ACC112 (cell line): ENCODE data around the gene TRABD2B.

Experiments used
- H2AFZ ChIP-seq: fragments of 200-600 bp; sonication (generic); one replicate; pipeline ENCODE4 v1.6.0; 2017; ENCODE audit warnings: antibody characterized with exemption, low read length; ENCODE audit not compliant: unreplicated experiment
- H3K27ac ChIP-seq: fragments of 200-600 bp; sonication (generic); 2 replicates; pipeline ENCODE4 v1.5.1; 2014; ENCODE audit warnings: low read depth, mild to moderate bottlenecking, antibody characterized with exemption, low read length, moderate library complexity
- H3K27me3 ChIP-seq: fragments of 200-600 bp; sonication (generic); 2 replicates; pipeline ENCODE4 v1.6.1; 2014; ENCODE audit warnings: mild to moderate bottlenecking, antibody characterized with exemption, low read length, moderate library complexity, mixed read lengths; ENCODE audit not compliant: insufficient read depth
- H3K36me3 ChIP-seq: fragments of 200-600 bp; sonication (generic); 2 replicates; pipeline ENCODE4 v1.6.1; 2016; ENCODE audit warnings: mild to moderate bottlenecking, antibody characterized with exemption, low read length, moderate library complexity, mixed read lengths; ENCODE audit not compliant: insufficient read depth
- H3K4me1 ChIP-seq: fragments of 200-600 bp; sonication (generic); one replicate; pipeline ENCODE4 v1.6.1; 2016; ENCODE audit warnings: low read length, mixed read lengths; ENCODE audit not compliant: insufficient read depth, unreplicated experiment, control insufficient read depth
- H3K4me3 ChIP-seq: fragments of 200-600 bp; sonication (generic); 2 replicates; pipeline ENCODE4 v1.5.1; 2014; ENCODE audit warnings: mild to moderate bottlenecking, low read depth, low read length
- H3K79me2 ChIP-seq: fragments of 200-600 bp; sonication (generic); one replicate; pipeline ENCODE4 v1.6.0; 2016; ENCODE audit warnings: low read length; ENCODE audit not compliant: control insufficient read depth, unreplicated experiment, insufficient read depth

The TRABD2B gene

GRCh38 chr1:47809301-47810084 is 187.7 kb downstream of the TRABD2B start:
- H3K36me3 ChIP-seq = no peaks in the 10 kb centered on the region
- H3K27me3 ChIP-seq = no peaks in the 10 kb centered on the region
- H3K4me3 ChIP-seq = no peak overlapping the region
- H3K4me1 ChIP-seq = no peaks in the 10 kb centered on the region
- H3K27ac ChIP-seq = no peak overlapping the region
- no peaks in the 10 kb centered on the region for H3K79me2 ChIP-seq
- H2AFZ ChIP-seq = no peak overlapping the region

- Histone ChIP-seq H3K4me1 (no peaks in the 10 kb centered on the region), H3K4me3 (no peak overlapping the region), H2AFZ (no peak overlapping the region), H3K27me3 (no peaks in the 10 kb centered on the region), H3K27ac (no peak overlapping the region), H3K79me2 (no peaks in the 10 kb centered on the region), H3K36me3 (no peaks in the 10 kb centered on the region)
These were observed 188.6 kb downstream of the TRABD2B start for GRCh38 chr1:47808612-47809011.

GRCh38 chr1:47805921-47806361 is 191.2 kb downstream of the TRABD2B start:
- Histone ChIP-seq H2AFZ (no peak overlapping the region), H3K4me1 (no peaks in the 10 kb centered on the region), H3K27me3 (no peaks in the 10 kb centered on the region), H3K79me2 (no peaks in the 10 kb centered on the region), H3K27ac (no peak overlapping the region), H3K4me3 (no peak overlapping the region), H3K36me3 (no peaks in the 10 kb centered on the region)

GRCh38 chr1:47805018-47805417 is 192.2 kb downstream of the TRABD2B start:
- H3K4me1 ChIP-seq = no peaks in the 10 kb centered on the region
- no peak overlapping the region for H3K27ac ChIP-seq
- H3K27me3 ChIP-seq = no peaks in the 10 kb centered on the region
- H3K79me2 ChIP-seq = no peaks in the 10 kb centered on the region
- no peaks in the 10 kb centered on the region for H3K36me3 ChIP-seq
- no peak overlapping the region for H2AFZ ChIP-seq
- no peak overlapping the region for H3K4me3 ChIP-seq

- Histone ChIP-seq H3K4me1 (no peaks in the 10 kb centered on the region), H3K27ac (no peak overlapping the region), H2AFZ (no peak overlapping the region), H3K27me3 (no peaks in the 10 kb centered on the region), H3K4me3 (no peak overlapping the region), H3K79me2 (no peaks in the 10 kb centered on the region), H3K36me3 (no peaks in the 10 kb centered on the region)
These were observed 193.2 kb downstream of the TRABD2B start for GRCh38 chr1:47803815-47804501.

GRCh38 chr1:47797575-47797974 is 199.6 kb downstream of the TRABD2B start:
- H3K4me1 ChIP-seq = no peaks in the 10 kb centered on the region
- no peaks in the 10 kb centered on the region for H3K79me2 ChIP-seq
- no peaks in the 10 kb centered on the region for H3K27me3 ChIP-seq
- H3K36me3 ChIP-seq = no peaks in the 10 kb centered on the region
- no peak overlapping the region for H2AFZ ChIP-seq
- no peak overlapping the region for H3K27ac ChIP-seq
- no peak overlapping the region for H3K4me3 ChIP-seq

- no peaks in the 10 kb centered on the region for H3K27me3 ChIP-seq
- no peak overlapping the region for H3K4me3 ChIP-seq
- no peaks in the 10 kb centered on the region for H3K36me3 ChIP-seq
- no peak overlapping the region for H2AFZ ChIP-seq
- H3K4me1 ChIP-seq = no peaks in the 10 kb centered on the region
- no peaks in the 10 kb centered on the region for H3K79me2 ChIP-seq
- no peak overlapping the region for H3K27ac ChIP-seq
These were observed 200.6 kb downstream of the TRABD2B start for GRCh38 chr1:47796626-47797025.

- H3K4me1 ChIP-seq = no peaks in the 10 kb centered on the region
- H2AFZ ChIP-seq = no peak overlapping the region
- H3K4me3 ChIP-seq = no peak overlapping the region
- no peaks in the 10 kb centered on the region for H3K27me3 ChIP-seq
- no peaks in the 10 kb centered on the region for H3K36me3 ChIP-seq
- H3K79me2 ChIP-seq = no peaks in the 10 kb centered on the region
- H3K27ac ChIP-seq = no peak overlapping the region
These were observed 202.1 kb downstream of the TRABD2B start for GRCh38 chr1:47795102-47795501.

- no peaks in the 10 kb centered on the region for H3K27me3 ChIP-seq
- H3K79me2 ChIP-seq = no peaks in the 10 kb centered on the region
- no peak overlapping the region for H2AFZ ChIP-seq
- no peaks in the 10 kb centered on the region for H3K36me3 ChIP-seq
- H3K4me1 ChIP-seq = no peaks in the 10 kb centered on the region
- H3K27ac ChIP-seq = no peak overlapping the region
- no peak overlapping the region for H3K4me3 ChIP-seq
These were observed 202.7 kb downstream of the TRABD2B start for GRCh38 chr1:47794530-47794929.

- H3K27ac ChIP-seq = no peak overlapping the region
- H2AFZ ChIP-seq = no peak overlapping the region
- no peaks in the 10 kb centered on the region for H3K4me1 ChIP-seq
- H3K4me3 ChIP-seq = no peak overlapping the region
- H3K36me3 ChIP-seq = no peaks in the 10 kb centered on the region
- no peaks in the 10 kb centered on the region for H3K27me3 ChIP-seq
- H3K79me2 ChIP-seq = no peaks in the 10 kb centered on the region
These were observed 203.1 kb downstream of the TRABD2B start for GRCh38 chr1:47794081-47794480.

GRCh38 chr1:47793563-47793962 is 203.6 kb downstream of the TRABD2B start:
- Histone ChIP-seq H3K4me1 (no peaks in the 10 kb centered on the region), H3K79me2 (no peaks in the 10 kb centered on the region), H3K27me3 (no peaks in the 10 kb centered on the region), H3K36me3 (no peaks in the 10 kb centered on the region), H2AFZ (no peak overlapping the region), H3K4me3 (no peak overlapping the region), H3K27ac (no peak overlapping the region)
